ENCODE data around the gene CNTNAP2. TPM values are rescaled to one million over a fixed set of nuclear protein-coding genes. Genes with fewer than 3 reads are reported as not detected.

Gene CNTNAP2
- total RNA-seq, 2 experiments from 2014 or later = 0.28 TPM; not detected in 1

DNA sequence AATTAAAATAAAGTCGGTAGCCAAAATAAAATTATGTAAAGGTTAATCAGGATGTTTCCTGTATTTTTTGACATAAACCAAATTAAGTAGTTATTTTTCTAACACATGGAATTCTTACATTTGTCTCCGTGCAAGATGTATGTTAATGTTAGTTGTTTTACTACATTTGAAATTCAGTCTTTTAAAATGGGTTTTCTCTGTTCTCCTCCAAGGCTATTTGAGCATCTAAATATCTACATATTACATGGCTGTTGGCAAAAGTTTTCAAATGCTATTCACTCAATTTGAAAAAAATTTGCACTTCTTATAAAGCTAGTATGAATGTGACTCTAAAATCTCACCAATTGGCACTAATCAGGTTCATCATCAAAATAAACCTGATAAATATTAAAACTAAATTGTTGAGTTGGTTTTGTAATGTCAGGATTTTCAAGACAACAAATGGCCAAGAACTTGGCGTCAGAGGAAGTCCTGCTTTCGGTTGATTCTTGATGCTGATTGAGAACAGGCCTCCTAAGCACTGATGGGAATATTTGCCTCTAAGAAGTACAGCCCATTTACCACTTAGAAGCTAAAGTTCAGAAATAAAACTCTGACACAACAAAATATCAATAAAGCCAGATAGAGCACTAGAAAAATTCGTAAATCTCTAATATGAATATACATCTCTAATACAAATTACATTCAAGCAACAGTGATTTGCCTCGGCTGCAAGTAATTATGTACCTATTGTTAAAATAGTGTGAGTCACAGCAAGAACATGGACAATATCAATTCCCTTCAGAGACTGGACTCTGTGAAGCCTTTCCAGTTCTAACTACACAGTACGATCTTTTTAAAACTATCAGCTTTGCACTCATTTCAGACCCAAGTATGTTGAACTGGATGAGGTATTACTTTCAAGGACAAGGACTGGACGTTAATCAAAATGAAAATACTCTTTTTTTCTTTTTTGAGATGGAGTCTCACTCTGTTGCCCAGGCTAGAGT lies 1740.8 kb downstream of the CNTNAP2 start:
- POLR2A ChIA-PET = interaction anchor here (0.7 kb wide), 1 partner anchor 112 kb away, joined by 4 read pairs; no protein-coding TSS in a partner anchor
- no peak overlapping the region for H3K4me3 ChIP-seq (ENCODE audit: low read depth, low read length, poor library complexity, severe bottlenecking)
- H3K36me3 ChIP-seq (ENCODE audit: insufficient read depth, low read length) = no peaks in the 10 kb centered on the region
- H3K4me2 ChIP-seq (ENCODE audit: low read length) = no peak overlapping the region
- intact Hi-C loops (cut with micrococcal nuclease; ENCODE audit: unreplicated experiment) = no loop called here
- H3K4me1 ChIP-seq (ENCODE audit: insufficient read depth, low read length, poor library complexity, severe bottlenecking) = no peaks in the 10 kb centered on the region
- DNase-seq (ENCODE audit: low spot score) = no peak
- H3K27ac ChIP-seq (ENCODE audit: low read depth, low read length, poor library complexity, severe bottlenecking) = no peak overlapping the region
- CTCF ChIA-PET (ENCODE audit: unreplicated experiment) = no interaction called here
- H2AFZ ChIP-seq (ENCODE audit: low read length) = no peak overlapping the region
- TF ChIP-seq, protein P1, sequence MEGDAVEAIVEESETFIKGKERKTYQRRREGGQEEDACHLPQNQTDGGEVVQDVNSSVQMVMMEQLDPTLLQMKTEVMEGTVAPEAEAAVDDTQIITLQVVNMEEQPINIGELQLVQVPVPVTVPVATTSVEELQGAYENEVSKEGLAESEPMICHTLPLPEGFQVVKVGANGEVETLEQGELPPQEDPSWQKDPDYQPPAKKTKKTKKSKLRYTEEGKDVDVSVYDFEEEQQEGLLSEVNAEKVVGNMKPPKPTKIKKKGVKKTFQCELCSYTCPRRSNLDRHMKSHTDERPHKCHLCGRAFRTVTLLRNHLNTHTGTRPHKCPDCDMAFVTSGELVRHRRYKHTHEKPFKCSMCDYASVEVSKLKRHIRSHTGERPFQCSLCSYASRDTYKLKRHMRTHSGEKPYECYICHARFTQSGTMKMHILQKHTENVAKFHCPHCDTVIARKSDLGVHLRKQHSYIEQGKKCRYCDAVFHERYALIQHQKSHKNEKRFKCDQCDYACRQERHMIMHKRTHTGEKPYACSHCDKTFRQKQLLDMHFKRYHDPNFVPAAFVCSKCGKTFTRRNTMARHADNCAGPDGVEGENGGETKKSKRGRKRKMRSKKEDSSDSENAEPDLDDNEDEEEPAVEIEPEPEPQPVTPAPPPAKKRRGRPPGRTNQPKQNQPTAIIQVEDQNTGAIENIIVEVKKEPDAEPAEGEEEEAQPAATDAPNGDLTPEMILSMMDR (conservative IDR thresholded peaks at IDR 0.05; ENCODE audit: low read length) = no peak
- no peak for TF ChIP-seq EZH2phosphoT487 (IDR thresholded peaks at IDR 0.05; ENCODE audit: borderline replicate concordance, low read depth, low read length)
- no peaks in the 10 kb centered on the region for H3K9me2 ChIP-seq (ENCODE audit: insufficient read depth, low read length)
- H3K79me2 ChIP-seq (ENCODE audit: insufficient read depth, low read depth, low read length) = no peaks in the 10 kb centered on the region
- H3K9me3 ChIP-seq (ENCODE audit: low read length) = no peaks in the 10 kb centered on the region
- BruUV-seq (replicated peaks) = no TSS peak
- no peaks in the 10 kb centered on the region for H4K20me1 ChIP-seq (ENCODE audit: insufficient read depth, low read length)

DNA sequence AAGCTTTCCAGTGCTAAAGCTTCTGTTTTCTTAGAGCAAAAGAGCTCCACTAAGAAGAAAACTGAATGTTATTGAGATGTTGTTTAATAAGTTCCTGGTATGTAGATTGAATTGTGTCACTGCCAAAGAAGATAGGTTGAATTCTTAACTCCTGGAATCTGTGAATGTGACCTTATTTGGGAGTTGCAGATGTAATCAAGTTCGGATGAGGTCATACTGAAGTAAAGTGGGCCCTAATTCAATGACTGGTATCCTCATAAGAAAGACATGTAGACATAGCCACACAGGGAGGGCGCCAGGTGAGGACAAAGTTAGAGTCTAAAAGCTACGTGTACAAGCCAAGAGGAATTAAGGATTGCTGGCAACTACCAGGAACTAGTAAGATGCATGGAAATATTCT lies 1741.8 kb downstream of the CNTNAP2 start:
- POLR2A ChIA-PET = interaction anchor here (0.7 kb wide), 1 partner anchor 61 kb away, joined by 6 read pairs; no protein-coding TSS in a partner anchor
- Histone ChIP-seq H3K4me1 (ENCODE audit: insufficient read depth, low read length, poor library complexity, severe bottlenecking) (no peaks in the 10 kb centered on the region), H3K4me2 (ENCODE audit: low read length) (no peak overlapping the region), H3K9me2 (ENCODE audit: insufficient read depth, low read length) (no peaks in the 10 kb centered on the region), H2AFZ (ENCODE audit: low read length) (no peak overlapping the region), H3K9me3 (ENCODE audit: low read length) (no peaks in the 10 kb centered on the region), H3K79me2 (ENCODE audit: insufficient read depth, low read depth, low read length) (no peaks in the 10 kb centered on the region), H3K27ac (ENCODE audit: low read depth, low read length, poor library complexity, severe bottlenecking) (no peak overlapping the region), H4K20me1 (ENCODE audit: insufficient read depth, low read length) (no peaks in the 10 kb centered on the region), H3K36me3 (ENCODE audit: insufficient read depth, low read length) (no peaks in the 10 kb centered on the region), H3K4me3 (ENCODE audit: low read depth, low read length, poor library complexity, severe bottlenecking) (no peak overlapping the region)
- intact Hi-C loops (cut with micrococcal nuclease; ENCODE audit: unreplicated experiment) = no loop called here
- BruUV-seq (replicated peaks) = no TSS peak
- no peak for DNase-seq (ENCODE audit: low spot score)
- CTCF ChIA-PET (ENCODE audit: unreplicated experiment) = no interaction called here
- TF ChIP-seq EZH2phosphoT487 (IDR thresholded peaks at IDR 0.05; ENCODE audit: borderline replicate concordance, low read depth, low read length) = no peak
- TF ChIP-seq, protein P1 (conservative IDR thresholded peaks at IDR 0.05; ENCODE audit: low read length) = no peak

DNA sequence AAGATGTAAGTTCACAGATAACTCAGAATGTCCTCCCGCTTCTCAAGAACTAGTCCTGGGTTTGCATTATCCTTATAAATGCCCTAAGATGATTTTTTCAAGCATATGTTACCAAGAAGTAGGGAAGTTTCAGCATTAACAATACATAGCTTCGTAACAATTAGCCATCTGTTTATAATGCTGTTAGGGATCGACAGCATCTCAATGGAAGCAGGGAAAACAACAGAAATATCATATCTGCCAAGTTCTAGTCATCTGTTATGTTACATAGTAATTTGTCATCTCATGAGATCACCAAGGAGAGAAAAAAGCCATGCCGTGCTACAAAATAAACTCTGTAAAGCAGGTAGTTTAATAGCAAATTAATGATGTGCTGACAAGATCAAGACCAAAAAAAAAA lies 1742.4 kb downstream of the CNTNAP2 start:
- Histone ChIP-seq H3K9me3 (ENCODE audit: low read length) (no peaks in the 10 kb centered on the region), H2AFZ (ENCODE audit: low read length) (no peak overlapping the region), H4K20me1 (ENCODE audit: insufficient read depth, low read length) (no peaks in the 10 kb centered on the region), H3K79me2 (ENCODE audit: insufficient read depth, low read depth, low read length) (no peaks in the 10 kb centered on the region), H3K4me1 (ENCODE audit: insufficient read depth, low read length, poor library complexity, severe bottlenecking) (no peaks in the 10 kb centered on the region), H3K4me2 (ENCODE audit: low read length) (no peak overlapping the region), H3K27ac (ENCODE audit: low read depth, low read length, poor library complexity, severe bottlenecking) (no peak overlapping the region), H3K4me3 (ENCODE audit: low read depth, low read length, poor library complexity, severe bottlenecking) (no peak overlapping the region), H3K9me2 (ENCODE audit: insufficient read depth, low read length) (no peaks in the 10 kb centered on the region), H3K36me3 (ENCODE audit: insufficient read depth, low read length) (no peaks in the 10 kb centered on the region)
- ChIA-PET POLR2A (interaction anchor here (0.6 to 1.6 kb wide), 4 partner anchors 14 to 155 kb away, joined by 3 to 6 read pairs (median 4); no protein-coding TSS in a partner anchor), CTCF (ENCODE audit: unreplicated experiment) (no interaction called here)
- intact Hi-C loops (cut with micrococcal nuclease; ENCODE audit: unreplicated experiment) = no loop called here
- DNase-seq (ENCODE audit: low spot score) = no peak
- no TSS peak for BruUV-seq (replicated peaks)
- TF ChIP-seq, protein P1 (conservative IDR thresholded peaks at IDR 0.05; ENCODE audit: low read length) = no peak
- no peak for TF ChIP-seq EZH2phosphoT487 (IDR thresholded peaks at IDR 0.05; ENCODE audit: borderline replicate concordance, low read depth, low read length)
